ENCODE measurements around the gene TARBP2. TPM values are rescaled to one million over a fixed set of nuclear protein-coding genes. Genes with fewer than 3 reads are reported as not detected.
A peak's percentile ranks its signal among the peaks of the same experiment; 100 is the strongest.

Gene TARBP2
- polyA plus RNA-seq, 1 of the 3 experiments (the other 2 are of a cell fraction): 57.8 TPM

GRCh38 chr12:53500142-53500775 is 824 bp upstream of the TARBP2 start:
- Histone ChIP-seq H3K9me2 (no peaks in the 10 kb centered on the region), H3K4me2 (peak overlapping the region; percentile 88), H3K9ac (peak overlapping the region; percentile 72), H4K20me1 (ENCODE audit: insufficient read depth) (no peaks in the 10 kb centered on the region), H3K4me3 (ENCODE audit: low read depth in 2 of 2, low read length in 1 of 2) (peak overlapping the region; percentile 52 to 72), H3K36me3 (replicated peaks in 1 of 2; ENCODE audit: control insufficient read depth in 1 of 2, insufficient read depth in 2 of 2, low read length in 1 of 2) (peaks cover 9 to 24% of the 10 kb centered on the region in 2 experiments), H3K79me2 (ENCODE audit: insufficient read depth) (peaks cover 54% of the 10 kb centered on the region), H3K4me1 (ENCODE audit: control insufficient read depth in 1 of 2, insufficient read depth in 2 of 2, low read depth in 1 of 2, low read length in 1 of 2) (peaks cover 30 to 39% of the 10 kb centered on the region in 2 experiments), H3F3A (replicated peaks; ENCODE audit: insufficient read depth) (peaks cover 16% of the 10 kb centered on the region), H3K9me3 (no peaks in the 10 kb centered on the region), H3K27ac (ENCODE audit: low read depth in 2 of 2, low read length in 1 of 2) (peak overlapping the region; percentile 88 to 94), H2AFZ (ENCODE audit: low read depth) (peak overlapping the region; percentile 69), H3K27me3 (ENCODE audit: insufficient read depth) (no peaks in the 10 kb centered on the region)
- DNase-seq: peak; percentile 91
- ChIA-PET POLR2A (interaction anchor here (0.6 to 2.8 kb wide), 19 partner anchors 8 to 232 kb away, joined by 3 to 18 read pairs (median 9); partner anchors contain the start of genes AAAS, ATP5MC2, ESPL1 and PRR13), CTCF (interaction anchor here (0.6 to 8.2 kb wide), 10 partner anchors 9 to 177 kb away, joined by 3 to 46 read pairs (median 4); partner anchors contain the start of genes AAAS and NPFF)
- TF ChIP-seq USF2 (IDR thresholded peaks at IDR 0.05; ENCODE audit: borderline replicate concordance, low read depth, low read length): no peak
- TF ChIP-seq MXI1 (IDR thresholded peaks at IDR 0.05; ENCODE audit: low read depth, low read length): no peak; the same call in 1 of the 2 replicates
- TF ChIP-seq, protein P1, sequence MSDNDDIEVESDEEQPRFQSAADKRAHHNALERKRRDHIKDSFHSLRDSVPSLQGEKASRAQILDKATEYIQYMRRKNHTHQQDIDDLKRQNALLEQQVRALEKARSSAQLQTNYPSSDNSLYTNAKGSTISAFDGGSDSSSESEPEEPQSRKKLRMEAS (IDR thresholded peaks at IDR 0.05; ENCODE audit: low read depth): no peak
- TF ChIP-seq RFX5 (IDR thresholded peaks at IDR 0.05; ENCODE audit: low read length): no peak
- TF ChIP-seq RCOR1 (IDR thresholded peaks at IDR 0.05; ENCODE audit: low read length): no peak
- TF ChIP-seq POLR2AphosphoS5 (IDR thresholded peaks at IDR 0.05; ENCODE audit: low read depth, low read length): peak; percentile 80
- 2% methylated on average over 13 of the region's 17 CpGs for WGBS (ENCODE audit: low lambda C conversion rate)

DNA sequence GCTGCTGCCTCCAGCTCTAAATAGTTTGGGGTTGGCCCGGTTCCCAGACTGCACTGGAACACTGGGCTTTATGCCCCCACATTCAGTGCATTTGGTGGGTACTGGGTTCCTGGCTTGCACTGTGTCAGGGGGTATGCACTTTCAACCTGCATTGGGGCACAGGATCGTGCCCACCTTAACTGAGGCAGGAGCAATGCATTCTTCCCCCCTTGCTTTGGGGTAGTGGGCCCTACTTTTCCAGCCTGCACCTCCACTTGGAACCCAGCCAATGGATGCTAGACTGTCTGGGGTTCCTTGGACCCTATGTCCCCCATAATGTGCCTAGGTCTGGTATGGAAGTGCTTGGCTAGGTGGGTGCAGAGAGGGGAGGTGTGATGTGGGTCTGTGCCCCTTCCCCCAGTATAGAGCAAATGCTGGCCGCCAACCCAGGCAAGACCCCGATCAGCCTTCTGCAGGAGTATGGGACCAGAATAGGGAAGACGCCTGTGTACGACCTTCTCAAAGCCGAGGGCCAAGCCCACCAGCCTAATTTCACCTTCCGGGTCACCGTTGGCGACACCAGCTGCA is 615 bp downstream of the TARBP2 start:
- peak overlapping the region; percentile 94 for H2AFZ ChIP-seq (ENCODE audit: low read depth)
- DNase-seq: no peak
- peak overlapping the region; percentile 96 for H3K4me2 ChIP-seq
- H3K9me2 ChIP-seq: no peaks in the 10 kb centered on the region
- peak overlapping the region; percentile 94 to 100 for H3K27ac ChIP-seq (ENCODE audit: low read depth in 2 of 2, low read length in 1 of 2)
- peaks cover 32 to 33% of the 10 kb centered on the region in 2 experiments for H3K4me1 ChIP-seq (ENCODE audit: control insufficient read depth in 1 of 2, insufficient read depth in 2 of 2, low read depth in 1 of 2, low read length in 1 of 2)
- 15% methylated on average over 7 of the region's 10 CpGs for WGBS (ENCODE audit: low lambda C conversion rate)
- no peaks in the 10 kb centered on the region for H3K9me3 ChIP-seq
- peaks cover 46% of the 10 kb centered on the region for H3K79me2 ChIP-seq (ENCODE audit: insufficient read depth)
- no peaks in the 10 kb centered on the region for H4K20me1 ChIP-seq (ENCODE audit: insufficient read depth)
- ChIA-PET POLR2A (interaction anchor here (0.6 to 2.8 kb wide), 18 partner anchors 10 to 180 kb away, joined by 3 to 18 read pairs (median 7); partner anchors contain the start of genes AAAS, ATP5MC2, PRR13 and SP1), CTCF (interaction anchor here (1.0 to 8.2 kb wide), 10 partner anchors 7 to 178 kb away, joined by 3 to 46 read pairs (median 4); partner anchors contain the start of gene AAAS)
- TF ChIP-seq NFIC (IDR thresholded peaks at IDR 0.05; ENCODE audit: borderline replicate concordance): peak; percentile 69; the same call in 1 of the 2 replicates
- TF ChIP-seq USF1 (IDR thresholded peaks at IDR 0.05; ENCODE audit: borderline replicate concordance, low read depth): no peak
- no peak for TF ChIP-seq GATA2 (CRISPR knock-in tag; IDR thresholded peaks at IDR 0.05)
- no peak for TF ChIP-seq ELF1 (IDR thresholded peaks at IDR 0.05)
- TF ChIP-seq, protein P2, sequence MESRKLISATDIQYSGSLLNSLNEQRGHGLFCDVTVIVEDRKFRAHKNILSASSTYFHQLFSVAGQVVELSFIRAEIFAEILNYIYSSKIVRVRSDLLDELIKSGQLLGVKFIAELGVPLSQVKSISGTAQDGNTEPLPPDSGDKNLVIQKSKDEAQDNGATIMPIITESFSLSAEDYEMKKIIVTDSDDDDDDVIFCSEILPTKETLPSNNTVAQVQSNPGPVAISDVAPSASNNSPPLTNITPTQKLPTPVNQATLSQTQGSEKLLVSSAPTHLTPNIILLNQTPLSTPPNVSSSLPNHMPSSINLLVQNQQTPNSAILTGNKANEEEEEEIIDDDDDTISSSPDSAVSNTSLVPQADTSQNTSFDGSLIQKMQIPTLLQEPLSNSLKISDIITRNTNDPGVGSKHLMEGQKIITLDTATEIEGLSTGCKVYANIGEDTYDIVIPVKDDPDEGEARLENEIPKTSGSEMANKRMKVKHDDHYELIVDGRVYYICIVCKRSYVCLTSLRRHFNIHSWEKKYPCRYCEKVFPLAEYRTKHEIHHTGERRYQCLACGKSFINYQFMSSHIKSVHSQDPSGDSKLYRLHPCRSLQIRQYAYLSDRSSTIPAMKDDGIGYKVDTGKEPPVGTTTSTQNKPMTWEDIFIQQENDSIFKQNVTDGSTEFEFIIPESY (IDR thresholded peaks at IDR 0.05; ENCODE audit: borderline replicate concordance, low read depth): no peak
- TF ChIP-seq FOSL2 (IDR thresholded peaks at IDR 0.05; ENCODE audit: borderline replicate concordance, low read depth): no peak
- peak overlapping the region; percentile 93 for H3K9ac ChIP-seq
- H3K36me3 ChIP-seq (replicated peaks in 1 of 2; ENCODE audit: control insufficient read depth in 1 of 2, insufficient read depth in 2 of 2, low read length in 1 of 2): peaks cover 9 to 37% of the 10 kb centered on the region in 2 experiments
- H3K4me3 ChIP-seq (ENCODE audit: low read depth in 2 of 2, low read length in 1 of 2): peak overlapping the region; percentile 52 to 75
- no peaks in the 10 kb centered on the region for H3K27me3 ChIP-seq (ENCODE audit: insufficient read depth)
- H3F3A ChIP-seq (replicated peaks; ENCODE audit: insufficient read depth): peaks cover 28% of the 10 kb centered on the region

Measured in SK-N-SH (cell line).